SK-N-SH (cell line): Measurements from ENCODE around the gene AFF3. TPM values are rescaled to one million over a fixed set of nuclear protein-coding genes. Genes with fewer than 3 reads are reported as not detected.

Experiments used
- CTCF ChIA-PET: fragments of 300-600, 350-600 bp; formaldehyde crosslinking; extraction: SDS; loops from one replicate; lab custom pipeline; 2021; lab: Yijun Ruan, JAX
- POLR2A ChIA-PET: fragments of 350-600 bp; sonication (Branson Sonifier 250); formaldehyde crosslinking; extraction: SDS; loops from one replicate; lab custom pipeline; 2020; ENCODE audit warnings: antibody characterized with exemption, inconsistent platforms; lab: Yijun Ruan, JAX
- DNase-seq: peaks from one replicate; pipeline ENCODE4 v3.0.0; 2012
- H2AFZ ChIP-seq: fragments of 200-600 bp; sonication (generic); 2 replicates; pipeline ENCODE4 v1.8.1; 2016; ENCODE audit warnings: antibody characterized with exemption, mild to moderate bottlenecking, low read depth
- H3F3A ChIP-seq: fragments of 200-600 bp; sonication (generic); replicated peaks from 2 replicates; pipeline ENCODE3; 2016; ENCODE audit warnings: antibody characterized with exemption, mild to moderate bottlenecking; ENCODE audit not compliant: insufficient read depth
- H3K27ac ChIP-seq, 2 experiments: fragments of 200-500 bp in 1 of 2; fragments of 200-600 bp in 1 of 2; sonication (Bioruptor generic) in 1 of 2; sonication (generic), shearing (Covaris generic) in 1 of 2; 2 replicates each; pipeline versions ENCODE4 v1.5.1 to v1.6.1; 2014 to 2016; ENCODE audit warnings: low read depth in 2 of 2, inconsistent platforms in 1 of 2, low read length in 1 of 2, mild to moderate bottlenecking in 1 of 2, mixed read lengths in 1 of 2
- H3K27me3 ChIP-seq: fragments of 200-600 bp; sonication (generic), shearing (Covaris generic); 2 replicates; pipeline ENCODE4 v1.6.1; 2016; ENCODE audit warnings: mixed run types; ENCODE audit not compliant: insufficient read depth
- H3K36me3 ChIP-seq, 2 experiments: fragments of 200-500 bp in 1 of 2; fragments of 200-600 bp in 1 of 2; sonication (Bioruptor generic) in 1 of 2; sonication (generic) in 1 of 2; replicated peaks in 1 of 2; 2 replicates each; pipeline versions ENCODE3 to v1.5.1; 2014 to 2016; ENCODE audit warnings: low read length in 1 of 2, mild to moderate bottlenecking in 1 of 2; ENCODE audit not compliant: insufficient read depth in 2 of 2, control insufficient read depth in 1 of 2
- H3K4me1 ChIP-seq, 2 experiments: fragments of 200-500 bp in 1 of 2; fragments of 200-600 bp in 1 of 2; sonication (Bioruptor generic) in 1 of 2; sonication (generic), shearing (Covaris generic) in 1 of 2; 2 replicates each; pipeline versions ENCODE4 v1.5.1 to v1.6.1; 2014 to 2016; ENCODE audit warnings: low read depth in 1 of 2, low read length in 1 of 2, mixed run types in 1 of 2; ENCODE audit not compliant: insufficient read depth in 2 of 2, control insufficient read depth in 1 of 2
- H3K4me2 ChIP-seq: fragments of 200-600 bp; sonication (generic), shearing (Covaris generic); 2 replicates; pipeline ENCODE4 v1.6.1; 2017; ENCODE audit warnings: mixed run types
- H3K4me3 ChIP-seq, 2 experiments: fragments of 200-500 bp in 1 of 2; fragments of 200-600 bp in 1 of 2; sonication (Bioruptor generic) in 1 of 2; sonication (generic), shearing (Covaris generic) in 1 of 2; 2 replicates each; pipeline versions ENCODE4 v1.5.1 to v1.8.1; 2014 to 2016; ENCODE audit warnings: low read depth in 2 of 2, inconsistent platforms in 1 of 2, low read length in 1 of 2, mild to moderate bottlenecking in 1 of 2, mixed read lengths in 1 of 2, moderate library complexity in 1 of 2
- H3K79me2 ChIP-seq: fragments of 200-600 bp; sonication (generic); 2 replicates; pipeline ENCODE4 v1.8.1; 2017; ENCODE audit warnings: mild to moderate bottlenecking; ENCODE audit not compliant: insufficient read depth
- H3K9ac ChIP-seq: fragments of 200-600 bp; sonication (generic); 2 replicates; pipeline ENCODE4 v1.6.1; 2017; ENCODE audit warnings: mixed run types
- H3K9me2 ChIP-seq: fragments of 200-600 bp; sonication (generic); 2 replicates; pipeline ENCODE4 v1.6.1; 2017; ENCODE audit warnings: mixed run types
- H3K9me3 ChIP-seq: fragments of 200-600 bp; sonication (generic); 2 replicates; pipeline ENCODE4 v1.6.1; 2017; ENCODE audit warnings: mixed run types, mild to moderate bottlenecking, moderate library complexity
- H4K20me1 ChIP-seq: fragments of 200-600 bp; sonication (generic); 2 replicates; pipeline ENCODE4 v1.6.1; 2017; ENCODE audit warnings: mild to moderate bottlenecking, mixed run types; ENCODE audit not compliant: insufficient read depth
- CTCF ChIP-seq: fragments of 200-600 bp; sonication (generic); IDR thresholded peaks from 2 replicates; pipeline ENCODE4 v1.6.1; 2017; ENCODE audit warnings: antibody characterized with exemption, mild to moderate bottlenecking, moderate library complexity
- ELF1 ChIP-seq: IDR thresholded peaks from 2 replicates; pipeline ENCODE4 v1.4.0; 2012
- EP300 ChIP-seq, 2 experiments: IDR thresholded peaks; 2 replicates each; pipeline versions ENCODE4 v1.4.0 to v1.6.1; 2012; ENCODE audit warnings: borderline replicate concordance in 1 of 2, low read depth in 1 of 2, low read length in 1 of 2
- FOXJ3 ChIP-seq: sonication (generic); formaldehyde crosslinking; IDR thresholded peaks from 2 replicates; pipeline ENCODE4 v1.5.1; 2020; ENCODE audit warnings: mild to moderate bottlenecking, missing genetic modification reagents
- FOXM1 ChIP-seq: IDR thresholded peaks from 2 replicates; pipeline ENCODE4 v1.4.0; 2012; ENCODE audit warnings: low read depth, mild to moderate bottlenecking
- IRF3 ChIP-seq: fragments of 150-350 bp; IDR thresholded peaks from 2 replicates; pipeline ENCODE4 v1.6.1; 2016; ENCODE audit warnings: mild to moderate bottlenecking, low read depth, low read length
- MAX ChIP-seq: IDR thresholded peaks from 2 replicates; pipeline ENCODE4 v1.4.0; 2012; ENCODE audit warnings: low read depth
- MXI1 ChIP-seq: IDR thresholded peaks from 2 replicates; pipeline ENCODE4 v1.6.1; 2012; ENCODE audit warnings: mild to moderate bottlenecking, low read depth, low read length, improper control_type of control experiment
- POLR2AphosphoS5 ChIP-seq: IDR thresholded peaks from 2 replicates; pipeline ENCODE4 v1.6.1; 2012; ENCODE audit warnings: low read depth, low read length
- RAD21 ChIP-seq: IDR thresholded peaks from 2 replicates; pipeline ENCODE4 v1.6.1; 2012; ENCODE audit warnings: mild to moderate bottlenecking, low read length
- RFX5 ChIP-seq: IDR thresholded peaks from 2 replicates; pipeline ENCODE4 v1.6.1; 2012; ENCODE audit warnings: mild to moderate bottlenecking, improper control_type of control experiment, low read length
- RXRA ChIP-seq: IDR thresholded peaks from 2 replicates; pipeline ENCODE4 v1.4.0; 2012; ENCODE audit warnings: low read depth, mild to moderate bottlenecking, borderline replicate concordance
- TAF1 ChIP-seq: IDR thresholded peaks from 2 replicates; pipeline ENCODE4 v1.6.1; 2012; ENCODE audit warnings: low read depth, mild to moderate bottlenecking, low read length, moderate library complexity, borderline replicate concordance
- TCF12 ChIP-seq: IDR thresholded peaks from 2 replicates; pipeline ENCODE4 v1.4.0; 2012
- USF1 ChIP-seq: IDR thresholded peaks from 2 replicates; pipeline ENCODE4 v1.4.0; 2012; ENCODE audit warnings: low read depth, borderline replicate concordance
- YY1 ChIP-seq: IDR thresholded peaks from 2 replicates; pipeline ENCODE4 v1.4.0; 2012; ENCODE audit warnings: low read depth, mild to moderate bottlenecking
- ZBTB33 ChIP-seq: IDR thresholded peaks from 2 replicates; pipeline ENCODE4 v1.4.0; 2012; ENCODE audit warnings: low read depth, borderline replicate concordance
- WGBS: methylation state at CpG from one replicate; pipeline ENCODE4 v1.1.6; 2017; ENCODE audit warnings: low lambda C conversion rate; 5-methylcytosine and 5-hydroxymethylcytosine counted together
- polyA plus RNA-seq, 3 experiments: library from polyadenylated mRNA; depleted of rRNA; stranded (reverse); fragments of >200 nt; gene quantifications; 2 replicates each; pipeline ENCODE4 v1.2.3, GENCODE V29; 2012

The AFF3 gene
- polyA plus RNA-seq, 1 of the 3 experiments (the other 2 are of a cell fraction) = 0.36 TPM

GRCh38 chr2:99637159-99637697 lies 505.2 kb downstream of the AFF3 start:
- H3K79me2 ChIP-seq = no peaks in the 10 kb centered on the region
- 69% methylated on average over 7 of the region's 7 CpGs for WGBS
- H3K9ac ChIP-seq = no peak overlapping the region
- no peak overlapping the region for H2AFZ ChIP-seq
- H3K36me3 ChIP-seq = no peaks in the 10 kb centered on the region
- no peaks in the 10 kb centered on the region for H3K9me3 ChIP-seq
- no peak overlapping the region for H3K4me2 ChIP-seq
- H3K4me3 ChIP-seq = no peak overlapping the region
- ChIA-PET CTCF (interaction anchor here (1.0 to 1.1 kb wide), 2 partner anchors 198 to 626 kb away, joined by 3 to 4 read pairs; no protein-coding TSS in a partner anchor), POLR2A (interaction anchor here (0.8 to 1.0 kb wide), 2 partner anchors 20 to 36 kb away, joined by 3 to 4 read pairs; no protein-coding TSS in a partner anchor)
- no peak for TF ChIP-seq YY1
- TF ChIP-seq FOXM1 = no peak
- no peak for TF ChIP-seq USF1
- TF ChIP-seq TCF12 = no peak
- TF ChIP-seq POLR2AphosphoS5 = no peak
- no peak for TF ChIP-seq MAX
- no peak for TF ChIP-seq RXRA
- TF ChIP-seq RAD21 = no peak
- TF ChIP-seq TAF1 = no peak
- TF ChIP-seq CTCF = no peak
- no peak for TF ChIP-seq IRF3
- TF ChIP-seq RFX5 = no peak
- TF ChIP-seq ZBTB33 = no peak
- no peak for TF ChIP-seq MXI1
- TF ChIP-seq ELF1 = no peak
- no peak for TF ChIP-seq FOXJ3 (CRISPR knock-in tag)
- TF ChIP-seq EP300 (IDR thresholded peaks at IDR 0.05; ENCODE audit: borderline replicate concordance in 1 of 2, low read depth in 1 of 2, low read length in 1 of 2) = no peak
- H3K4me1 ChIP-seq = peaks cover 0 to 50% of the 10 kb centered on the region in 2 experiments; a peak in 2 of 4 replicates
- H3K27ac ChIP-seq = peak overlapping the region in 1 of 2 experiments; percentile 99; a peak in 2 of 4 replicates
- no peaks in the 10 kb centered on the region for H3F3A ChIP-seq
- H4K20me1 ChIP-seq = no peaks in the 10 kb centered on the region
- H3K27me3 ChIP-seq = no peaks in the 10 kb centered on the region
- DNase-seq = no peak
- H3K9me2 ChIP-seq = no peaks in the 10 kb centered on the region
